Stomach (tissue), 4 donors: ENCODE data around the gene UTP14C.

Source experiments
- CTCF ChIP-seq, 7 experiments: fragments of 450-650 bp in 4 of 7; fragments of 200-600 bp in 3 of 7; sonication (generic) in 3 of 7; IDR thresholded peaks; one replicate each; pipeline ENCODE4 v1.5.1; 2016 to 2019; ENCODE audit warnings: antibody characterized with exemption in 7 of 7, control low read depth in 2 of 7, mild to moderate bottlenecking in 1 of 7
- POLR2A ChIP-seq, 4 donors: fragments of 450-650 bp; IDR thresholded peaks; one replicate each; pipeline ENCODE4 v1.6.1; 2016; ENCODE audit warnings: antibody characterized with exemption in 4 of 4, control low read depth in 2 of 4, mild to moderate bottlenecking in 1 of 4, moderate library complexity in 1 of 4

GRCh38 chr13:52061587-52061986 lies 37.1 kb downstream of the UTP14C start:
- TF ChIP-seq CTCF (IDR thresholded peaks at IDR 0.05) = no peak
- no peak for TF ChIP-seq POLR2A (IDR thresholded peaks at IDR 0.05)
